NB4 (cell line): ENCODE measurements around the gene RNU2-63P.

ENCODE experiments used
- CTCF ChIP-seq: IDR thresholded peaks from one replicate; pipeline ENCODE4 v1.5.1; 2012; ENCODE audit warnings: low read depth, low read length
- MAX ChIP-seq: IDR thresholded peaks from 2 replicates; pipeline ENCODE4 v1.6.1; 2011; ENCODE audit warnings: low read depth, low read length
- MYC ChIP-seq: IDR thresholded peaks from 2 replicates; pipeline ENCODE4 v1.6.1; 2011; ENCODE audit warnings: low read depth, low read length
- POLR2A ChIP-seq: IDR thresholded peaks from 2 replicates; pipeline ENCODE4 v1.6.1; 2011; ENCODE audit warnings: mild to moderate bottlenecking; ENCODE audit not compliant: insufficient read length; ENCODE audit errors: extremely low read depth

- TF ChIP-seq CTCF (no peak), MAX (no peak), MYC (no peak), POLR2A (no peak)
These were observed 33.3 kb upstream of the RNU2-63P start for GRCh38 chr2:88049622-88050021.
